DND-41 (cell line): ENCODE data around the gene BNC2.

Experiments used
- ATAC-seq: fragments of 200-7000 bp; cut with Tn5 transposase; 3 replicates; pipeline ENCODE4 v1.9.1; 2021; ENCODE audit warnings: low read depth; ENCODE audit not compliant: insufficient read depth
- DNase-seq: peaks from one replicate; pipeline ENCODE4 v3.0.0-alpha.2; 2020
- H2AFZ ChIP-seq: 2 replicates; pipeline ENCODE4 v1.6.0; 2012; ENCODE audit warnings: low read depth, low read length
- H3K27ac ChIP-seq: 2 replicates; pipeline ENCODE4 v1.5.1; 2012; ENCODE audit warnings: low read length, inconsistent platforms
- H3K27me3 ChIP-seq: fragments of 200-600 bp; sonication (generic); 2 replicates; pipeline ENCODE4 v1.6.0; 2012; ENCODE audit warnings: low read length, mild to moderate bottlenecking, inconsistent platforms; ENCODE audit not compliant: insufficient read depth, poor library complexity
- H3K36me3 ChIP-seq: 2 replicates; pipeline ENCODE4 v1.5.1; 2012; ENCODE audit warnings: low read length, inconsistent platforms; ENCODE audit not compliant: insufficient read depth
- H3K4me1 ChIP-seq: 2 replicates; pipeline ENCODE4 v1.5.1; 2012; ENCODE audit warnings: mild to moderate bottlenecking, low read length; ENCODE audit not compliant: insufficient read depth
- H3K4me2 ChIP-seq: 2 replicates; pipeline ENCODE4 v1.6.0; 2012; ENCODE audit warnings: mild to moderate bottlenecking, moderate library complexity, low read length, inconsistent platforms; ENCODE audit not compliant: insufficient read depth
- H3K4me3 ChIP-seq, 2 experiments: fragments of 200-600 bp in 1 of 2; shearing (Covaris generic) in 1 of 2; 2 replicates each; pipeline ENCODE4 v1.5.1; 2012 to 2016; ENCODE audit warnings: inconsistent platforms in 2 of 2, low read length in 2 of 2, mild to moderate bottlenecking in 2 of 2, low read depth in 1 of 2, moderate library complexity in 1 of 2
- H3K79me2 ChIP-seq: 2 replicates; pipeline ENCODE4 v1.6.0; 2012; ENCODE audit warnings: low read length, inconsistent platforms; ENCODE audit not compliant: insufficient read depth
- H3K9ac ChIP-seq: 2 replicates; pipeline ENCODE4 v1.6.0; 2012; ENCODE audit warnings: low read depth, mild to moderate bottlenecking, inconsistent platforms, low read length, moderate library complexity
- H3K9me3 ChIP-seq: 2 replicates; pipeline ENCODE4 v1.5.1; 2012; ENCODE audit warnings: low read length, moderate library complexity, mild to moderate bottlenecking, inconsistent platforms; ENCODE audit not compliant: insufficient read depth, severe bottlenecking
- H4K20me1 ChIP-seq: 2 replicates; pipeline ENCODE4 v1.6.0; 2012; ENCODE audit warnings: low read length; ENCODE audit not compliant: insufficient read depth
- CTCF ChIP-seq: IDR thresholded peaks from 2 replicates; pipeline ENCODE4 v1.5.1; 2012; ENCODE audit warnings: borderline replicate concordance, low read length, moderate library complexity, mild to moderate bottlenecking; ENCODE audit not compliant: poor library complexity, severe bottlenecking; ENCODE audit errors: extremely low read depth
- EZH2 ChIP-seq: IDR thresholded peaks from 3 replicates; pipeline ENCODE4 v1.6.1; 2012; ENCODE audit warnings: borderline replicate concordance, low read depth, mild to moderate bottlenecking, moderate library complexity, low read length, inconsistent platforms; ENCODE audit not compliant: severe bottlenecking

BNC2 gene

GRCh38 chr9:16627521-16627920, 242.9 kb downstream of the BNC2 start:
- Histone ChIP-seq H3K4me3 (no peak overlapping the region; a peak in 1 of 4 replicates), H3K27me3 (no peaks in the 10 kb centered on the region), H3K9me3 (no peaks in the 10 kb centered on the region), H3K4me1 (peaks cover 53% of the 10 kb centered on the region), H4K20me1 (no peaks in the 10 kb centered on the region), H3K36me3 (no peaks in the 10 kb centered on the region), H3K27ac (peak overlapping the region; percentile 63), H3K9ac (no peak overlapping the region), H2AFZ (no peak overlapping the region), H3K79me2 (no peaks in the 10 kb centered on the region), H3K4me2 (peak overlapping the region; percentile 40)
- no peak for ATAC-seq
- DNase-seq: no peak
- TF ChIP-seq CTCF (no peak), EZH2 (no peak)

- DNase-seq (no peak), ATAC-seq (no peak)
- Histone ChIP-seq H4K20me1 (no peaks in the 10 kb centered on the region), H3K27ac (peak overlapping the region; percentile 63; the same call in 1 of the 2 replicates), H3K9me3 (no peaks in the 10 kb centered on the region), H3K27me3 (no peaks in the 10 kb centered on the region), H3K9ac (no peak overlapping the region), H3K4me2 (no peak overlapping the region), H3K36me3 (no peaks in the 10 kb centered on the region), H3K4me3 (no peak overlapping the region), H3K79me2 (no peaks in the 10 kb centered on the region), H3K4me1 (peaks cover 53% of the 10 kb centered on the region), H2AFZ (no peak overlapping the region)
- TF ChIP-seq CTCF (no peak), EZH2 (no peak)
These were observed 243.8 kb downstream of the BNC2 start for GRCh38 chr9:16626577-16627130.

GRCh38 chr9:16625811-16626210, 244.7 kb downstream of the BNC2 start:
- H2AFZ ChIP-seq: no peak overlapping the region
- no peak overlapping the region for H3K4me2 ChIP-seq
- H3K9me3 ChIP-seq: no peaks in the 10 kb centered on the region
- ATAC-seq: no peak
- no peak for TF ChIP-seq EZH2
- no peak for TF ChIP-seq CTCF
- no peak overlapping the region for H3K4me3 ChIP-seq
- H3K27ac ChIP-seq: peak overlapping the region; percentile 10
- H3K79me2 ChIP-seq: no peaks in the 10 kb centered on the region
- no peaks in the 10 kb centered on the region for H3K36me3 ChIP-seq
- no peak for DNase-seq
- H4K20me1 ChIP-seq: no peaks in the 10 kb centered on the region
- H3K4me1 ChIP-seq: peaks cover 53% of the 10 kb centered on the region
- no peaks in the 10 kb centered on the region for H3K27me3 ChIP-seq
- H3K9ac ChIP-seq: no peak overlapping the region

- H3K36me3 ChIP-seq: no peaks in the 10 kb centered on the region
- no peaks in the 10 kb centered on the region for H3K9me3 ChIP-seq
- DNase-seq (no peak), ATAC-seq (no peak)
- no peak overlapping the region for H3K9ac ChIP-seq
- 0 out of 2 replicates have a peak overlapping the region, but pooled peaks have one; percentile 32 for H3K27ac ChIP-seq
- no peaks in the 10 kb centered on the region for H3K79me2 ChIP-seq
- no peaks in the 10 kb centered on the region for H4K20me1 ChIP-seq
- TF ChIP-seq EZH2: no peak
- TF ChIP-seq CTCF: no peak
- H3K4me2 ChIP-seq: no peak overlapping the region
- H2AFZ ChIP-seq: no peak overlapping the region
- H3K4me1 ChIP-seq: peaks cover 53% of the 10 kb centered on the region
- no peak overlapping the region for H3K4me3 ChIP-seq
- H3K27me3 ChIP-seq: no peaks in the 10 kb centered on the region
These were observed 245.3 kb downstream of the BNC2 start for GRCh38 chr9:16625161-16625631.
